Measurements from ENCODE around the gene RNASE1.

RNASE1 gene

GRCh38 chr14:20809917-20810316 is 7.3 kb upstream of the RNASE1 start:
- Histone ChIP-seq H3K27ac (no peak overlapping the region), H3K36me3 (replicated peaks) (no peaks in the 10 kb centered on the region), H3K27me3 (replicated peaks) (no peaks in the 10 kb centered on the region), H3K4me3 (ENCODE audit: low read depth, low read length) (no peak overlapping the region)
- TF ChIP-seq, protein P1, sequence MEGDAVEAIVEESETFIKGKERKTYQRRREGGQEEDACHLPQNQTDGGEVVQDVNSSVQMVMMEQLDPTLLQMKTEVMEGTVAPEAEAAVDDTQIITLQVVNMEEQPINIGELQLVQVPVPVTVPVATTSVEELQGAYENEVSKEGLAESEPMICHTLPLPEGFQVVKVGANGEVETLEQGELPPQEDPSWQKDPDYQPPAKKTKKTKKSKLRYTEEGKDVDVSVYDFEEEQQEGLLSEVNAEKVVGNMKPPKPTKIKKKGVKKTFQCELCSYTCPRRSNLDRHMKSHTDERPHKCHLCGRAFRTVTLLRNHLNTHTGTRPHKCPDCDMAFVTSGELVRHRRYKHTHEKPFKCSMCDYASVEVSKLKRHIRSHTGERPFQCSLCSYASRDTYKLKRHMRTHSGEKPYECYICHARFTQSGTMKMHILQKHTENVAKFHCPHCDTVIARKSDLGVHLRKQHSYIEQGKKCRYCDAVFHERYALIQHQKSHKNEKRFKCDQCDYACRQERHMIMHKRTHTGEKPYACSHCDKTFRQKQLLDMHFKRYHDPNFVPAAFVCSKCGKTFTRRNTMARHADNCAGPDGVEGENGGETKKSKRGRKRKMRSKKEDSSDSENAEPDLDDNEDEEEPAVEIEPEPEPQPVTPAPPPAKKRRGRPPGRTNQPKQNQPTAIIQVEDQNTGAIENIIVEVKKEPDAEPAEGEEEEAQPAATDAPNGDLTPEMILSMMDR (IDR thresholded peaks at IDR 0.05; ENCODE audit: low read depth, low read length, missing control alignments) = no peak
- in situ Hi-C loops (cut with HindIII; ENCODE audit: low pct_ligation_motif_present, low sequenced_read_pairs) = no loop called here
- no peak for DNase-seq

- Histone ChIP-seq H3K4me3 (ENCODE audit: low read depth, low read length) (no peak overlapping the region), H3K27me3 (replicated peaks) (no peaks in the 10 kb centered on the region), H3K36me3 (replicated peaks) (no peaks in the 10 kb centered on the region), H3K27ac (no peak overlapping the region)
- in situ Hi-C loops (cut with HindIII; ENCODE audit: low pct_ligation_motif_present, low sequenced_read_pairs) = no loop called here
- TF ChIP-seq, protein P1 (IDR thresholded peaks at IDR 0.05; ENCODE audit: low read depth, low read length, missing control alignments) = no peak
- DNase-seq = no peak
Observed at GRCh38 chr14:20808162-20808483, 5.5 kb upstream of the RNASE1 start.

DNA sequence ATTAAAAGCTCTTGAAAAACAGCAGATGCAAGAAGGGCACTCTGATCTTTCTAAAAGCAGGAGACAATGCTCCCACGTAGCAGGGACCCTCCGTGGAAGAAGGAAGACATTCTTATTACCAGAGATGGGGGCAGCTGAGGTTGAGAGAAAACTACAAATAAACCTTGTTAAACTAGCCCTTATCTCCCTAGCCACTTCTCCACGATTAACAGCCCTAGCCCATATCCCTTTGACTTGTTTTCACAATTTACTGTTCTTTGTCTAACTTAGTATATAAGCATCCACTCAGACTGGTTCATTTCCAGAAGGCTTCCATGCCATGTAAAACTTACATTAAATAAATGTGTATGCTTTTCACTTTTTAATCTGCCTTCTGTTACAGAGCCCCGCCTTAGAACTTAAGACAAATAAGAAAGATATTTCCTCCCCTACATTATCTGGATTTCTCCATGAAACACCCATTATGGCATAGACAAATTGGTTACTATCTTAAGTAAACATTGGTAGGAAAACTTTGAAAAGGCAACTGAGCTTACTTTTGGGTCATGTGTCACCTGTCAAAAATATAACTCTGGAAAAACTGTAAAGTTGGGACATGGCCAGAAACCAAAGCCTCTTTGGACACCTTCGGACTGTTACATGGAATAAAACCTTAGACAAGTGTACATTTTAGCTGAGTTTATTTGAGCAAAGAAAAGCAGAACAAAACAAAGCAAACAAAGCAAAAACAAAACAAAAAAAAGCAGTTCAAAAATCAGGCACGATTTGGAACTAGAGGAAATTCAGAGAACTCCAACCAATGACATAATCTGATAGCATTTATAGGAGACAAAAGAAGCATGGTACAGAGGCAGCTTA is 4.9 kb upstream of the RNASE1 start:
- DNase-seq = no peak
- no peaks in the 10 kb centered on the region for H3K27me3 ChIP-seq (replicated peaks)
- no peaks in the 10 kb centered on the region for H3K36me3 ChIP-seq (replicated peaks)
- TF ChIP-seq, protein P1 (IDR thresholded peaks at IDR 0.05; ENCODE audit: low read depth, low read length, missing control alignments) = no peak
- in situ Hi-C loops (cut with HindIII; ENCODE audit: low pct_ligation_motif_present, low sequenced_read_pairs) = no loop called here
- H3K4me3 ChIP-seq (ENCODE audit: low read depth, low read length) = no peak overlapping the region
- H3K27ac ChIP-seq = no peak overlapping the region

- no peaks in the 10 kb centered on the region for H3K36me3 ChIP-seq (replicated peaks)
- no peak overlapping the region for H3K27ac ChIP-seq
- DNase-seq = no peak
- H3K4me3 ChIP-seq (ENCODE audit: low read depth, low read length) = no peak overlapping the region
- no peaks in the 10 kb centered on the region for H3K27me3 ChIP-seq (replicated peaks)
- TF ChIP-seq, protein P1 (IDR thresholded peaks at IDR 0.05; ENCODE audit: low read depth, low read length, missing control alignments) = no peak
- in situ Hi-C loops (cut with HindIII; ENCODE audit: low pct_ligation_motif_present, low sequenced_read_pairs) = no loop called here
Observed at GRCh38 chr14:20805485-20805884, 2.8 kb upstream of the RNASE1 start.

GRCh38 chr14:20803223-20803622 is 579 bp upstream of the RNASE1 start:
- Histone ChIP-seq H3K4me3 (ENCODE audit: low read depth, low read length) (no peak overlapping the region), H3K36me3 (replicated peaks) (no peaks in the 10 kb centered on the region), H3K27ac (no peak overlapping the region), H3K27me3 (replicated peaks) (no peaks in the 10 kb centered on the region)
- in situ Hi-C loops (cut with HindIII; ENCODE audit: low pct_ligation_motif_present, low sequenced_read_pairs) = no loop called here
- no peak for DNase-seq
- TF ChIP-seq, protein P1 (IDR thresholded peaks at IDR 0.05; ENCODE audit: low read depth, low read length, missing control alignments) = no peak

DNA sequence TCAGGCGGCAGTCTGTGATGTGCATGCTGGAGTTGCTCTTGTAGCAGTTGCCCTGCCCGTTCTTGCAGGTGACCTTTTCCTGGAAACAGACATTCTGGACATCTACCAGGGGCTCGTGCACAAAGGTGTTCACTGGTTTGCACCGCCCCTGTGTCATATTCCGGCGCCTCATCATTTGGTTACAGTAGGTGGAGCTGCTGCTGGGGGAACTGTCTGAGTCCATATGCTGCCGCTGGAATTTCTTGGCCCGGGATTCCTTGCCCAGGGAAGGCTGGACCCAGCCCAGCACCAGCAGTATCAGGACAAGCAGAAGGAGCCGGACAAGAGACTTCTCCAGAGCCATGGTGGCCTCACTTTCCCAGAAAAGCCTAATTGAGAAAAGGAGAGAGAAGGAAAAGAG is 918 bp downstream of the RNASE1 start:
- Histone ChIP-seq H3K36me3 (replicated peaks) (no peaks in the 10 kb centered on the region), H3K27me3 (replicated peaks) (no peaks in the 10 kb centered on the region), H3K27ac (no peak overlapping the region), H3K4me3 (ENCODE audit: low read depth, low read length) (no peak overlapping the region)
- TF ChIP-seq, protein P1 (IDR thresholded peaks at IDR 0.05; ENCODE audit: low read depth, low read length, missing control alignments) = no peak
- DNase-seq = no peak
- in situ Hi-C loops (cut with HindIII; ENCODE audit: low pct_ligation_motif_present, low sequenced_read_pairs) = no loop called here

Measured in brain microvascular endothelial cell (primary cell).